Heart right ventricle (tissue), 16 donors: Measurements from ENCODE around the gene PRLR. TPM values are rescaled to one million over a fixed set of nuclear protein-coding genes. Genes with fewer than 3 reads are reported as not detected.
A peak's percentile ranks its signal among the peaks of the same experiment; 100 is the strongest.

Experiments
- ATAC-seq, 8 donors: fragments of 200-7000 bp; cut with Tn5 transposase; one replicate each; pipeline ENCODE4 v1.9.1; 2020; ENCODE audit warnings: mild to moderate bottlenecking in 8 of 8, moderate library complexity in 8 of 8, moderate number of reproducible peaks in 1 of 8
- DNase-seq, 2 donors: peaks; one replicate each; pipeline ENCODE4 v3.0.0-alpha.2; 2020
- H3K27ac ChIP-seq, 10 donors: fragments of 200-600 bp; sonication (generic) in 2 of 10; one replicate each; pipeline versions ENCODE4 v1.5.0 to v1.8.0; 2020 to 2022; ENCODE audit warnings: mild to moderate bottlenecking in 3 of 10
- H3K27me3 ChIP-seq, 7 donors: fragments of 200-600 bp; one replicate each; pipeline ENCODE4 v1.8.0; 2021 to 2022; ENCODE audit warnings: mild to moderate bottlenecking in 2 of 7
- H3K36me3 ChIP-seq, 9 donors: fragments of 200-600 bp; sonication (generic) in 1 of 9; one replicate each; pipeline versions ENCODE4 v1.5.0 to v1.8.0; 2020 to 2022; ENCODE audit warnings: mild to moderate bottlenecking in 2 of 9
- H3K4me1 ChIP-seq, 9 donors: fragments of 200-600 bp; sonication (generic) in 1 of 9; one replicate each; pipeline versions ENCODE4 v1.5.0 to v1.8.0; 2020 to 2022; ENCODE audit warnings: mild to moderate bottlenecking in 4 of 9
- H3K4me3 ChIP-seq, 10 donors: fragments of 200-600 bp; sonication (generic) in 2 of 10; one replicate each; pipeline versions ENCODE4 v1.5.0 to v1.8.0; 2020 to 2022; ENCODE audit warnings: mild to moderate bottlenecking in 7 of 10, moderate library complexity in 2 of 10
- H3K9me3 ChIP-seq, 11 donors: fragments of 200-600 bp in 10 of 11; sonication (generic) in 2 of 11; one replicate each; pipeline versions ENCODE4 v1.5.0 to v1.8.0; 2013 to 2022; ENCODE audit warnings: mild to moderate bottlenecking in 2 of 11, control low read depth in 1 of 11, moderate library complexity in 1 of 11
- CTCF ChIP-seq, 9 donors: fragments of 200-600 bp; sonication (generic) in 2 of 9; IDR thresholded peaks; one replicate each; pipeline versions ENCODE4 v1.5.0 to v1.8.0; 2021 to 2022; ENCODE audit warnings: antibody characterized with exemption in 9 of 9, mild to moderate bottlenecking in 5 of 9, moderate library complexity in 1 of 9
- WGBS, 2 donors: extraction: QIAGEN DNeasy Blood & Tissue Kit; methylation state at CpG; one replicate each; pipeline ENCODE4 v1.1.7; 2013; ENCODE audit warnings: inconsistent platforms in 1 of 2; 5-methylcytosine and 5-hydroxymethylcytosine counted together
- intact Hi-C, 10 donors: fragments of 100-400 bp; cut with DNase I; formaldehyde crosslinking; loops; one replicate each; pipeline versions ENCODE4 v1.11.1 to v1.14.2; 2022
- polyA plus RNA-seq, 2 donors: library from polyadenylated mRNA; stranded (reverse); fragments of 200-250 nt; gene quantifications; one replicate each; pipeline ENCODE4 v1.2.3, GENCODE V29; 2013
- total RNA-seq, 10 donors: library from RNA; stranded (reverse); fragmentation: NEBNext Ultra II Directional in 3 of 10; extraction: Animal tissue kit (Norgen Biotek cat#: 25700) in 3 of 10; gene quantifications; one replicate each; pipeline versions ENCODE4 v1.2.1 to v1.2.4, GENCODE V29; 2021 to 2023
- donor health status: Arrhythmogenic right ventricular cardiomyopathy.
- donor health status: ischemic (EF 13 %, LVEDD 7.1; RV severe dilation, severe dysfunction).
- donor health status: healthy with polysubstance abuse.
- donor health status: DM: no; HTN: yes; CAD: no.
- donor health status: DM: no; HTN: no; CAD: no.
- donor health status: ischemic (EF 25% LVEDD 6.9; RV normal size, moderate dysfunction).
- donor health status: ischemic (EF 25% LVEDD 5.7; RV mildly dilated, moderate dysfunction).
- donor health status: healthy.
- donor health status: DM: yes; HTN: yes; CAD: no.
- donor health status: Ischemic cardiomyopathy.
- donor health status: ischemic (EF 35%, LVEDD 5.7; RV mildly dilated, moderate dysfunction).
- donor health status: nonischemic (EF 11% LVEDD 7.7; RV severe dilation, severe dysfunction).
- donor health status: DM: yes; HTN: yes; CAD: no.
- donor health status: PGD.
- donor health status: ischemic (EF 29% LVEDD 5.4; RV normal size, mild dysfunction).
- donor health status: nonischemic (EF 23%, LVEDD 6.1; RV moderate dilation, normal function).

PRLR gene
- total and polyA plus RNA-seq, 12 donors = 0.04 to 1.3 (median 0.47) TPM

DNA sequence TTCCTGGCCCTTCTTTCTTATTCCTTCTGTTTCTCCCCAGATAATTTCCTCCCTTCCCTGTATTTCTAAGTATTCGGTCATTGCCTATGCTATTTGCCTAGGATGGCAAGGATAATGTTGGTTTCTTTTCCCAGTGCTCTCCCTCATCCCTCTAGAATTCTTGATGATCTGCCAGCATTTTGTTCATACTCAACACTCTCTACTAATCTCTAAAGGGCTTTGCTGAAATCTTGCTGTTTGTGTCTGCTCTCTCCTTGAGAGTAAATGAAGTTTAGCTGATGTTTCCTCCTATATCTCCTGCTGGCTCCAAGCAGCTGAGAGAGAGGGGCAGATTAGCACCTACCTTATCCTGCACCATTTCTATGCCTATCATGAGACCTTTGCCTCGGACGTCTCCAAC is 220.6 kb downstream of the PRLR start:
- Histone ChIP-seq H3K27ac (no peak overlapping the region), H3K36me3 (no peaks in the 10 kb centered on the region), H3K9me3 (peaks cover 0 to 11% (median 0%) of the 10 kb centered on the region in 11 donors), H3K27me3 (peaks cover 0 to 17% (median 3%) of the 10 kb centered on the region in 7 donors), H3K4me3 (no peak overlapping the region), H3K4me1 (peaks cover 0 to 12% (median 0%) of the 10 kb centered on the region in 9 donors)
- intact Hi-C loops = loop anchor here in 6 of 10 donors (10.0 kb wide), 2 partner anchors 525 to 535 kb away; no protein-coding TSS in a partner anchor
- TF ChIP-seq CTCF (IDR thresholded peaks at IDR 0.05) = no peak
- ATAC-seq (peak in 5 of 8 donors; percentile 36 to 68 (median 43)), DNase-seq (no peak)
- 35 to 61% methylated on average over 3 of the region's 3 CpGs for WGBS, 2 donors

DNA sequence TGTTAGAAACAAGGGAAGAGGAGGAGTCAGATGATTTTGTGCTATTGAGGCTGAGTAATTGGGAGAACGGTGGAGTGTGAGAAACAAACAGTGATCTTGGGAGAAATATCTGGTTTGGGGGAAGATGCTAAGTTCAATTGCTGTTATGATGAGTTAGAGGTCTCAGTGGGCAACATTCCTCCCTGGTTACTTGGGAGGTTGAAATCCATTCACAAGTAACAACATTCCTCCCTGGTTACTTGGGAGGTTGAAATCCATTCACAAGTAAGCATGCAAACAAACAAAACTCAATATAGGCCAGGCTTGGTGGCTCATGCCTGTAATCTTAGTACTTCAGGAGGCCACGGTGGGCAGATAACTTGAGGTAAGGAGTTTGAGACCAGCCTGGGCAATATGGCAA is 221.3 kb downstream of the PRLR start:
- intact Hi-C loops = loop anchor here in 6 of 10 donors (10.0 kb wide), 2 partner anchors 524 to 534 kb away; no protein-coding TSS in a partner anchor

DNA sequence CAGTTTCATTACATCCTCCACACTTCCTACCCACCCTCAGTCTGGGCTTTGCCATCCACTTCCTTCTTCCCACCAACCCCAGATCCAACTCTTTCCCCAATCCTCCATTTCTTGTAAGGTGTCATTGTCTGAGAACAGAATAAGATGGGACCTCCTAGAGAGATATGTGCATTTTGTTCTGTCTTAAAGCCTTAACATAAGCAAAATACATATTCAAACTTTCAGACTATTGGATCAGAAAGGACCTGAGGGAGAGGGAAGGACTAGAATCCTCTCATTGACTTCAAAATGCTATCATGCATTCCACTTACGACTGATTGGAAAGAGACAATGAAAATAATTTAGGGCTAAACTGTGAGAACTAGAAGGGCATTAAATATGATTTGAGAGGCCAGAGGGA is 225.5 kb downstream of the PRLR start:
- DNase-seq = no peak
- TF ChIP-seq CTCF (IDR thresholded peaks at IDR 0.05) = no peak
- peaks cover 0 to 11% (median 0%) of the 10 kb centered on the region in 11 donors for H3K9me3 ChIP-seq
- 88 to 91% methylated on average over 1 of the region's 1 CpG for WGBS, 2 donors
- H3K4me3 ChIP-seq = no peak overlapping the region
- H3K36me3 ChIP-seq = no peaks in the 10 kb centered on the region
- no peak overlapping the region for H3K27ac ChIP-seq
- peaks cover 0 to 40% (median 30%) of the 10 kb centered on the region in 7 donors for H3K27me3 ChIP-seq
- ATAC-seq = no peak
- intact Hi-C loops = loop anchor here in 9 of 10 donors (5.0 to 10.0 kb wide), 4 partner anchors 517 to 530 kb away; no protein-coding TSS in a partner anchor
- H3K4me1 ChIP-seq = no peaks in the 10 kb centered on the region

More for the DNA sequence above, 221.3 kb downstream of the PRLR start:
- Histone ChIP-seq H3K27ac (no peak overlapping the region), H3K4me3 (no peak overlapping the region), H3K27me3 (peaks cover 0 to 22% (median 8%) of the 10 kb centered on the region in 7 donors), H3K4me1 (peaks cover 0 to 12% (median 0%) of the 10 kb centered on the region in 9 donors), H3K9me3 (peaks cover 0 to 11% (median 0%) of the 10 kb centered on the region in 11 donors), H3K36me3 (no peaks in the 10 kb centered on the region)
- DNase-seq = no peak
- WGBS, 2 donors = 64 to 67% methylated on average over 2 of the region's 2 CpGs
- ATAC-seq = no peak
- no peak for TF ChIP-seq CTCF (IDR thresholded peaks at IDR 0.05)

GRCh38 chr5:35004200-35004599 is 226.1 kb downstream of the PRLR start:
- Histone ChIP-seq H3K4me3 (no peak overlapping the region), H3K4me1 (no peaks in the 10 kb centered on the region), H3K27ac (no peak overlapping the region), H3K27me3 (peaks cover 0 to 40% (median 30%) of the 10 kb centered on the region in 7 donors), H3K36me3 (no peaks in the 10 kb centered on the region), H3K9me3 (peaks cover 0 to 11% (median 0%) of the 10 kb centered on the region in 11 donors)
- 69 to 72% methylated on average over 5 of the region's 5 CpGs for WGBS, 2 donors
- TF ChIP-seq CTCF (IDR thresholded peaks at IDR 0.05) = no peak
- intact Hi-C loops = loop anchor here in 9 of 10 donors (5.0 to 10.0 kb wide), 4 partner anchors 517 to 529 kb away; no protein-coding TSS in a partner anchor
- ATAC-seq (no peak), DNase-seq (no peak)
